Left ventricle myocardium inferior (tissue), 1 donor: ENCODE results near the gene AMMECR1. TPM values are rescaled to one million over a fixed set of nuclear protein-coding genes. Genes with fewer than 3 reads are reported as not detected.

ENCODE experiments used
- DNase-seq: peaks from one replicate; pipeline ENCODE4 v3.0.0-alpha.2; 2020
- H3K27ac ChIP-seq: fragments of 200-600 bp; replicated peaks from 2 replicates; pipeline ENCODE4 v1.8.0; 2021
- H3K27me3 ChIP-seq: fragments of 200-600 bp; 2 replicates; pipeline ENCODE4 v1.8.0; 2021; ENCODE audit warnings: low read depth
- H3K36me3 ChIP-seq: fragments of 200-600 bp; 2 replicates; pipeline ENCODE4 v1.8.0; 2021
- H3K4me1 ChIP-seq: fragments of 200-600 bp; 2 replicates; pipeline ENCODE4 v1.8.0; 2021
- H3K4me3 ChIP-seq: fragments of 200-600 bp; 2 replicates; pipeline ENCODE4 v1.8.0; 2021; ENCODE audit warnings: mild to moderate bottlenecking, moderate library complexity
- H3K9me3 ChIP-seq: fragments of 200-600 bp; replicated peaks from 2 replicates; pipeline ENCODE4 v1.8.0; 2021
- CTCF ChIP-seq: fragments of 200-600 bp; IDR thresholded peaks from 2 replicates; pipeline ENCODE4 v1.8.0; 2021; ENCODE audit warnings: antibody characterized with exemption, mild to moderate bottlenecking, borderline replicate concordance
- intact Hi-C: fragments of 100-400 bp; cut with micrococcal nuclease; formaldehyde crosslinking; loops from one replicate; pipeline ENCODE4 v1.11.0; 2022
- total RNA-seq: library from RNA; stranded (reverse); fragmentation: NEBNext Ultra II Directional; extraction: Animal tissue kit (Norgen Biotek cat#: 25700); gene quantifications from one replicate; pipeline ENCODE4 v1.2.1, GENCODE V29; 2021
- donor health status: DM: no; HTN: yes; CAD: no; lungs with severe emphysema.

Gene AMMECR1
- total RNA-seq, 1 donor from 2014 or later, result 0.91 TPM

- intact Hi-C loops, result no loop called here
- TF ChIP-seq CTCF, result no peak
- H3K9me3 ChIP-seq, result no peaks in the 10 kb centered on the region
- peak overlapping the region; percentile 82 for H3K4me3 ChIP-seq
- H3K4me1 ChIP-seq, result peaks cover 15% of the 10 kb centered on the region
- H3K36me3 ChIP-seq, result no peaks in the 10 kb centered on the region
- DNase-seq, result peak; percentile 18
- H3K27ac ChIP-seq, result peak overlapping the region; percentile 85
- no peaks in the 10 kb centered on the region for H3K27me3 ChIP-seq
Observed at GRCh38 chrX:110317061-110317819, 645 bp downstream of the AMMECR1 start.

GRCh38 chrX:110316351-110317060 is 1.4 kb downstream of the AMMECR1 start:
- Histone ChIP-seq H3K4me1 (peaks cover 15% of the 10 kb centered on the region), H3K36me3 (no peaks in the 10 kb centered on the region), H3K9me3 (no peaks in the 10 kb centered on the region), H3K27me3 (no peaks in the 10 kb centered on the region), H3K4me3 (peak overlapping the region; percentile 82), H3K27ac (no peak overlapping the region)
- intact Hi-C loops, result no loop called here
- DNase-seq, result no peak
- TF ChIP-seq CTCF, result no peak

GRCh38 chrX:110315551-110315950 is 2.3 kb downstream of the AMMECR1 start:
- no peaks in the 10 kb centered on the region for H3K27me3 ChIP-seq
- peaks cover 15% of the 10 kb centered on the region for H3K4me1 ChIP-seq
- intact Hi-C loops, result no loop called here
- H3K4me3 ChIP-seq, result no peak overlapping the region
- H3K9me3 ChIP-seq, result no peaks in the 10 kb centered on the region
- no peak overlapping the region for H3K27ac ChIP-seq
- no peaks in the 10 kb centered on the region for H3K36me3 ChIP-seq
- no peak for TF ChIP-seq CTCF
- no peak for DNase-seq

- Histone ChIP-seq H3K4me3 (no peak overlapping the region), H3K27me3 (no peaks in the 10 kb centered on the region), H3K4me1 (peaks cover 17% of the 10 kb centered on the region), H3K36me3 (no peaks in the 10 kb centered on the region), H3K9me3 (no peaks in the 10 kb centered on the region), H3K27ac (no peak overlapping the region)
- no peak for TF ChIP-seq CTCF
- no peak for DNase-seq
- intact Hi-C loops, result no loop called here
Observed at GRCh38 chrX:110311437-110312230, 6.3 kb downstream of the AMMECR1 start.

- Histone ChIP-seq H3K36me3 (no peaks in the 10 kb centered on the region), H3K4me1 (peaks cover 9% of the 10 kb centered on the region), H3K9me3 (no peaks in the 10 kb centered on the region), H3K4me3 (no peak overlapping the region), H3K27ac (no peak overlapping the region), H3K27me3 (no peaks in the 10 kb centered on the region)
- TF ChIP-seq CTCF, result no peak
- no peak for DNase-seq
- intact Hi-C loops, result no loop called here
Observed at GRCh38 chrX:110310896-110311295, 7.0 kb downstream of the AMMECR1 start.
